ENCODE results near the gene TRIO.

DNA sequence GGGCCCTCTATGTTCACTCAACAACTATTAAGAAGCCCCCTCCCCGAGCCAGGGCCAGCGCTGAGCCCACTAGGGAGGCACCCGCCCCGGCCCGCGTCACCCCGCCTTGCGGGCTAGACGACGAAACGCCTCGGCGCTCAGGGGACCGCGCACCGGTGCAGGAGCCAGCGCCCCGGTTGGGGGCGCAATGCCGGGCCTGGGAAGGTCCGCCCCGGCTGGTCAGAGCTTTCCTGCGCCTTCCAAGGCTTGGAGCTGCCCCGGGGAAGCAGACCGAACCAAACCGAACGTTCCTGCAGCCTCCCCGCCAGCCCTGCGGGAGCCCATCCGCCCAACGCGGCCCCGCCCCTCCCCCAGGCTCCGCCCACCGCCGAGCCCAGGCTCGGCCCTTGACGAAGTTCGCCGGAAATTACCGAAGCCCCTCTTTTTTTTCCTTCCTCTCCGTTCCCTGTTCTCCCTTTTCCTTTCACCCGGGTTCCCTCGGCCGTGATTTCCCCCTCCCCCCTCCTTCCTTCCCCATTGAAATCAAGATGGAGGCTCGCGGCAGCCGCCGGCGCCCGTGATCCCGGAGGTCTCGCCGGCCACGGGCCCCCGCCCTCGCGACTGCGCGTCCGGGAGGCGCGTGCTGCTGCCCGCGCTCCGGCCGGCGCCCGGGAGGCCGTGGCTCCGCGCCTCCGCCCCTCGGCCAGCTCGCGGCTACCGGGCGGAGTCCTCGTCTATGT lies at the start of gene TRIO:
- TF ChIP-seq EZH2 (IDR thresholded peaks at IDR 0.05) (no peak), POLR2AphosphoS5 (IDR thresholded peaks at IDR 0.05; ENCODE audit: borderline replicate concordance, low read depth, low read length) (peak; percentile 66), FOXP2 (optimal IDR thresholded peaks at IDR 0.05; ENCODE audit: control extremely low read depth, extremely low read length, insufficient read depth) (no peak)
